ENCODE measurements around the gene ATG16L1. TPM values are rescaled to one million over a fixed set of nuclear protein-coding genes. Genes with fewer than 3 reads are reported as not detected.

The ATG16L1 gene
- total RNA-seq, 1 experiment from 2014 or later: 52.3 TPM

DNA sequence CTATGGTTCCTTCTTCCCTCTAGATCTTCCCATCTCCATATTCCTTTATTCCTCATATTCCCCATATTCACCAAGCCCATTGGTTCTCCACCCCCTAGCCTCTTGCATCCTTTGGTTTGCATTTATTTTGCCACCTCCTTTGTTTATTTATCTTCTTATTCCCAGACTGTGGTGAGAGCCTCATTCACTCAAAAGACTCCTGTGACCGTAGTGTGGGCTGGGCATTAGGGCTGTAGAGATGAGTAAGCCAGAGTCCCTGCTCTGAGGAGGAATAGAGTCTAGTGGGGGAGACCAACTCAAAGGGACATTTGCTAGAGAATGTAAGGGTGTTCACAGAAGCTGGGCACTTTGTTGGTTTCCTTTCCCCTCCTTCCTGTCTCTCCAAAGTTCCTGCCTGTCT is 8.3 kb downstream of the ATG16L1 start:
- peaks cover 28% of the 10 kb centered on the region for H3K36me3 ChIP-seq (ENCODE audit: control insufficient read depth, insufficient read depth, low read length)
- no TSS peak for BruUV-seq (replicated peaks)
- ATAC-seq: peak; percentile 34; the same call in 1 of the 2 replicates

DNA sequence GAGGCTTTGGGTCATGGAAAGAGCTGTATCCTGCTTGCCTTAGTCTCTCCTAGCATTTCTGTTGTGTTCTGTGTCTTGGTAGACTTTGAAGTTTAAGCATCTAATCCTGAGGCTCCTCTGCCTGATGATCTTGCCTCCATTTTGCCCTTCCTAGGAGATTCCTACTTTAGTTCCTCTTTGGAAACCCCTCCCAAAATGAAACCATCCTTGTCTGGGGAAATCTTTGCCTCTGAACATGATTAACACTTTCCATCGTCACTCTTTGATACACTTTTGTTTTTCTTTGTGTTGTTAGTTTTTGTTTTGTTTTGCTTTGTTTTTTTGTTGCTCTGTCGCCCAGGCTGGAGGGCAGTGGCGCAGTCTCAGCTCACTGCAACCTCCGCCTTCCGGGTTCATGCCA is 9.2 kb downstream of the ATG16L1 start:
- Histone ChIP-seq H3K9me3 (ENCODE audit: control insufficient read depth, insufficient read depth, low read depth, low read length) (no peaks in the 10 kb centered on the region), H3K27me3 (ENCODE audit: control insufficient read depth, insufficient read depth, low read length) (no peaks in the 10 kb centered on the region), H3K4me3 (ENCODE audit: low read depth in 2 of 2, low read length in 2 of 2) (no peak overlapping the region), H3K4me1 (ENCODE audit: control insufficient read depth, insufficient read depth, low read length) (no peaks in the 10 kb centered on the region; the same call in 1 of the 2 replicates), H3K36me3 (ENCODE audit: control insufficient read depth, insufficient read depth, low read length) (peaks cover 29% of the 10 kb centered on the region), H3K27ac (ENCODE audit: low read length) (no peak overlapping the region)
- no peak for ATAC-seq
- BruUV-seq (replicated peaks): no TSS peak
- no peak for DNase-seq (ENCODE audit: low read depth, low spot score)
- in situ Hi-C loops (cut with HindIII; ENCODE audit: low pct_unique_long_range_greater_than_20kb, low sequenced_read_pairs): no loop called here
- TF ChIP-seq SIN3A (IDR thresholded peaks at IDR 0.05; ENCODE audit: borderline replicate concordance, insufficient read depth, low read depth, low read length) (no peak), POLR2AphosphoS5 (IDR thresholded peaks at IDR 0.05; ENCODE audit: low read depth, low read length) (no peak), REST (IDR thresholded peaks at IDR 0.05; ENCODE audit: insufficient read depth in 1 of 2, low read depth in 2 of 2, low read length in 1 of 2) (no peak), CTCF (IDR thresholded peaks at IDR 0.05) (no peak), TCF7L2 (IDR thresholded peaks at IDR 0.05; ENCODE audit: low read depth, low read length) (no peak)
- intact Hi-C loops (cut with micrococcal nuclease; ENCODE audit: unreplicated experiment): no loop called here
- CTCF ChIA-PET: no interaction called here
- POLR2A ChIA-PET: no interaction called here

More for the DNA sequence above, 8.3 kb downstream of the ATG16L1 start:
- Histone ChIP-seq H3K9me3 (ENCODE audit: control insufficient read depth, insufficient read depth, low read depth, low read length) (no peaks in the 10 kb centered on the region), H3K4me3 (ENCODE audit: low read depth in 2 of 2, low read length in 2 of 2) (no peak overlapping the region), H3K4me1 (ENCODE audit: control insufficient read depth, insufficient read depth, low read length) (peaks cover 5% of the 10 kb centered on the region; the same call in 1 of the 2 replicates), H3K27ac (ENCODE audit: low read length) (no peak overlapping the region), H3K27me3 (ENCODE audit: control insufficient read depth, insufficient read depth, low read length) (no peaks in the 10 kb centered on the region)
- CTCF ChIA-PET: no interaction called here
- DNase-seq (ENCODE audit: low read depth, low spot score): no peak
- in situ Hi-C loops (cut with HindIII; ENCODE audit: low pct_unique_long_range_greater_than_20kb, low sequenced_read_pairs): no loop called here
- POLR2A ChIA-PET: no interaction called here
- TF ChIP-seq REST (IDR thresholded peaks at IDR 0.05; ENCODE audit: insufficient read depth in 1 of 2, low read depth in 2 of 2, low read length in 1 of 2): no peak
- TF ChIP-seq CTCF (IDR thresholded peaks at IDR 0.05): no peak
- TF ChIP-seq POLR2AphosphoS5 (IDR thresholded peaks at IDR 0.05; ENCODE audit: low read depth, low read length): no peak
- no peak for TF ChIP-seq TCF7L2 (IDR thresholded peaks at IDR 0.05; ENCODE audit: low read depth, low read length)
- TF ChIP-seq SIN3A (IDR thresholded peaks at IDR 0.05; ENCODE audit: borderline replicate concordance, insufficient read depth, low read depth, low read length): no peak
- intact Hi-C loops (cut with micrococcal nuclease; ENCODE audit: unreplicated experiment): no loop called here
